Measurements from ENCODE around the gene CORO1C.

DNA sequence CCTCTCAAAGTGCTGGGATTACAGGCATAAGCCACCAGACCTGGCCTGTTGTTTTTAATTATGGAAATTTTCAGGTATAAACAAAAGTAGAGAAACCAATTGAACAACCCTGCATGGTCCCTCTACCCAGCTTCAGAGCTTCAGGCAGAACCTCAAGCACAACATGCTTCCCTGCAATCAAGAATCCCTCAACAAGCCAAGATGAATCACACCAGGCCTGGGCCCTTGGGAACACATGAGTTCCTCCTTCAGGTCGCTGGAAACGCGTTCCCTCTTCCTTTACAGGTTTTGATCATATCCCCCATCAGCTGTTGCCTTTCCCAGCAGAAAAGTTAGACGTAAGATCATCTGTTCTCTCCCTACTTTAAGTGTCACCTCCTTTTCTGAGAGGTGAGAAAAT lies 20.5 kb upstream of the CORO1C start:
- TF ChIP-seq, protein P1, sequence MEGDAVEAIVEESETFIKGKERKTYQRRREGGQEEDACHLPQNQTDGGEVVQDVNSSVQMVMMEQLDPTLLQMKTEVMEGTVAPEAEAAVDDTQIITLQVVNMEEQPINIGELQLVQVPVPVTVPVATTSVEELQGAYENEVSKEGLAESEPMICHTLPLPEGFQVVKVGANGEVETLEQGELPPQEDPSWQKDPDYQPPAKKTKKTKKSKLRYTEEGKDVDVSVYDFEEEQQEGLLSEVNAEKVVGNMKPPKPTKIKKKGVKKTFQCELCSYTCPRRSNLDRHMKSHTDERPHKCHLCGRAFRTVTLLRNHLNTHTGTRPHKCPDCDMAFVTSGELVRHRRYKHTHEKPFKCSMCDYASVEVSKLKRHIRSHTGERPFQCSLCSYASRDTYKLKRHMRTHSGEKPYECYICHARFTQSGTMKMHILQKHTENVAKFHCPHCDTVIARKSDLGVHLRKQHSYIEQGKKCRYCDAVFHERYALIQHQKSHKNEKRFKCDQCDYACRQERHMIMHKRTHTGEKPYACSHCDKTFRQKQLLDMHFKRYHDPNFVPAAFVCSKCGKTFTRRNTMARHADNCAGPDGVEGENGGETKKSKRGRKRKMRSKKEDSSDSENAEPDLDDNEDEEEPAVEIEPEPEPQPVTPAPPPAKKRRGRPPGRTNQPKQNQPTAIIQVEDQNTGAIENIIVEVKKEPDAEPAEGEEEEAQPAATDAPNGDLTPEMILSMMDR (IDR thresholded peaks at IDR 0.05) = no peak
- TF ChIP-seq POLR2A (IDR thresholded peaks at IDR 0.05; ENCODE audit: low read depth) = no peak
